Pulmonary artery endothelial cell (primary cell): ENCODE measurements around the gene PTTG1. TPM values are rescaled to one million over a fixed set of nuclear protein-coding genes. Genes with fewer than 3 reads are reported as not detected.

Experiments used
- DNase-seq: peaks from one replicate; pipeline ENCODE4 v3.0.0-alpha.2; 2011; ENCODE audit warnings: low read depth, low spot score
- total RNA-seq: library from RNA; depleted of rRNA; stranded (reverse); fragments of >200 nt; gene quantifications from 2 replicates; pipeline ENCODE4 v1.2.3, GENCODE V29; 2014

Gene PTTG1
- total RNA-seq, 1 donor from 2014 or later = 88.6 TPM

DNA sequence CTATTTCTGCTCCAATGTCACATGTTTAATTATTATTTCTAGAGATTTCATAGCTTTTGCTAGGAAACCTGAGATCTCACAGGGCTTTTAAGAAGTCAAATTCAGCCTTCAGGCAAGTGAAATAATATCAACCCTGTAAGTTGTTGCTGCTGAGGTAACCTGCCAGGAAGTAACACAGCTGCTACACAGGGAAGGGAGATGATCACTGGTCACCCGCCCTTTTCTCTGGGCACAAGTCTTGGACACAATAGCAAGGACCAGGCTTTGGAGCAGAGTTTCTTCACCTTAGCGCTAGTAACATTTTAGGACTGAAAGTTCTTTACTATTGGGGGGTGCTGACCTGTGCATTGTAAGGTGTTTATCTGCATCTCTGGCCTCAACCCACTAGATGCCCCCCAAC is 50.1 kb downstream of the PTTG1 start:
- no peak for DNase-seq

GRCh38 chr5:160472482-160472881 is 50.8 kb downstream of the PTTG1 start:
- DNase-seq = no peak

DNA sequence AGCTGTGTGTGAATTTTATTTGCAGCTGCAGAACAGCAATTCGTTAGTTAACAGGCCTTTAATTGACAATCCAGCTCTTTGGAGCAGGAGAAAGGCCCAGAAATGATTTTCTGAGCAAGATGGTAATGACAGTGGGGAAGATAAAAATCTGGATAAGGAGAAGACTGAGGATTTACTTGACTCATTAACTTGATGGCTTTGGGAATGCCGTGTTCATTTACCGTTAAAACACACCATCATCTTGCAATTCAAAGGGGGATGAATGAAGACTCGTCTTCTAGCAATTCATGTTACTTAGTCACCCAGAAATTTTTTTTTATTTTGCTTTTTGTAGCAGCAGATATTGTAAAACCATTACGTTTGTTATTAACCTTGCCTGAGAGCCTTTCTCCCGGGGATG is 52.0 kb downstream of the PTTG1 start:
- no peak for DNase-seq

- DNase-seq = no peak
These were observed 52.4 kb downstream of the PTTG1 start for GRCh38 chr5:160474084-160474483.

GRCh38 chr5:160475864-160476438 is 54.3 kb downstream of the PTTG1 start:
- DNase-seq = no peak

GRCh38 chr5:160477266-160477970 is 55.8 kb downstream of the PTTG1 start:
- no peak for DNase-seq

- DNase-seq = no peak
These were observed 56.5 kb downstream of the PTTG1 start for GRCh38 chr5:160478163-160478562.

Other genes starting within 250 kb of the PTTG1 start
- not detected in 2 replicates for gene FABP6, start 192.3 kb upstream of the PTTG1 start, total RNA-seq
- gene CCNJL, start 109.3 kb upstream of the PTTG1 start, total RNA-seq = 2.7 and 3.2 TPM in 2 replicates
- 0.07 and 0.11 TPM in 2 replicates for gene C1QTNF2, start 51.2 kb upstream of the PTTG1 start, total RNA-seq
- gene FAM200C, start 21.8 kb upstream of the PTTG1 start, total RNA-seq = 1.9 and 3.8 TPM in 2 replicates
- 46.8 and 57.5 TPM in 2 replicates for gene SLU7, start 2.8 kb upstream of the PTTG1 start, total RNA-seq